IPS-NIHi7 (cell line): ENCODE results near the gene DPP6.
A peak's percentile ranks its signal among the peaks of the same experiment; 100 is the strongest.
"Not testable (repeated sequence)": the region's sequence is repeated elsewhere in the genome, so short reads cannot be mapped to it uniquely, and the experiment has no call there.

Experiments
- DNase-seq: peaks from one replicate; pipeline ENCODE4 v3.0.0; 2012; ENCODE audit warnings: mixed read lengths; ENCODE audit errors: extremely low spot score

The DPP6 gene

GRCh38 chr7:154907651-154908620 lies 855.7 kb downstream of the DPP6 start:
- DNase-seq, result no peak

- DNase-seq, result no peak
Measured at GRCh38 chr7:154909241-154910105, 857.3 kb downstream of the DPP6 start.

- no peak for DNase-seq
Measured at GRCh38 chr7:154910125-154910524, 857.9 kb downstream of the DPP6 start.

GRCh38 chr7:154910977-154911376 lies 858.8 kb downstream of the DPP6 start:
- no peak for DNase-seq

- no peak for DNase-seq
Measured at GRCh38 chr7:154911411-154911810, 859.2 kb downstream of the DPP6 start.

GRCh38 chr7:154911862-154912455 lies 859.8 kb downstream of the DPP6 start:
- no peak for DNase-seq

- DNase-seq, result no peak
Measured at GRCh38 chr7:154912871-154913637, 860.9 kb downstream of the DPP6 start.

- peak; percentile 92 for DNase-seq
Measured at GRCh38 chr7:154913638-154914307, 861.6 kb downstream of the DPP6 start.

- no peak for DNase-seq
Measured at GRCh38 chr7:154914308-154914995, 862.3 kb downstream of the DPP6 start.

- DNase-seq, result peak; percentile 27
Measured at GRCh38 chr7:154914996-154915380, 862.8 kb downstream of the DPP6 start.

GRCh38 chr7:154915600-154915999 lies 863.4 kb downstream of the DPP6 start:
- DNase-seq, result no peak

- no peak for DNase-seq
Measured at GRCh38 chr7:154916381-154916780, 864.2 kb downstream of the DPP6 start.

GRCh38 chr7:154916856-154917807 lies 864.9 kb downstream of the DPP6 start:
- no peak for DNase-seq

GRCh38 chr7:154917808-154918160 lies 865.6 kb downstream of the DPP6 start:
- no peak for DNase-seq

GRCh38 chr7:154918266-154918665 lies 866.1 kb downstream of the DPP6 start:
- no peak for DNase-seq

- DNase-seq, result no peak
Measured at GRCh38 chr7:154918741-154919140, 866.5 kb downstream of the DPP6 start.

GRCh38 chr7:154919344-154920225 lies 867.4 kb downstream of the DPP6 start:
- DNase-seq, result no peak

GRCh38 chr7:154922472-154922871 lies 870.3 kb downstream of the DPP6 start:
- not testable (repeated sequence) for DNase-seq
